ENCODE data around the gene TCERG1.
A peak's percentile ranks its signal among the peaks of the same experiment; 100 is the strongest.

Gene TCERG1

DNA sequence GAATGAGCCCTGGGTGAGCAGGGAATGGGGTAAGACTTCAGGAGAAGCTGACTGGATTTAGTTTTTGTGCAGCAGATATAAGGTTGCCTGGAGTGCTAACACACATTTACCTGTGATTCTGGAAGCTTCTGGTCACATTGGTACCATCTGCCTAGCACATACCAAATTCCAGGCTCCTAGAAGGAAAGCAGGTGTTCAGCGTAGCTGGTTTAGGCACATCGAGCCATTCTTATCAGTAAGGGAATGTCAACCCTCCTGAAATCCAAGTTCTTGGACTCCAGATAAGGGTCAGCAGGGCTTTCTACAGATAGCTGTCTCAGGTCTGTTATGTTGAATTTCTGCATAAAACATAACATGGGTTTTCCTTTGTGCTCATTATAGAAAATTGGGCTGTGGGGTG, 10.3 kb downstream of the TCERG1 start:
- no peak for DNase-seq (ENCODE audit: low spot score)

GRCh38 chr5:146458894-146459293, 11.8 kb downstream of the TCERG1 start:
- DNase-seq (ENCODE audit: low spot score), result no peak

GRCh38 chr5:146461319-146461718, 14.2 kb downstream of the TCERG1 start:
- no peak for DNase-seq (ENCODE audit: low spot score)

GRCh38 chr5:146463446-146463845, 16.3 kb downstream of the TCERG1 start:
- DNase-seq (ENCODE audit: low spot score), result no peak

GRCh38 chr5:146466521-146467349, 19.6 kb downstream of the TCERG1 start:
- DNase-seq (ENCODE audit: low spot score), result peak; percentile 58

- DNase-seq (ENCODE audit: low spot score), result no peak
These were observed 20.6 kb downstream of the TCERG1 start for GRCh38 chr5:146467760-146468159.

- no peak for DNase-seq (ENCODE audit: low spot score)
These were observed 26.9 kb downstream of the TCERG1 start for GRCh38 chr5:146474065-146474464.

GRCh38 chr5:146475190-146475780, 28.2 kb downstream of the TCERG1 start:
- DNase-seq (ENCODE audit: low spot score), result peak; percentile 36

GRCh38 chr5:146475906-146476305, 28.8 kb downstream of the TCERG1 start:
- DNase-seq (ENCODE audit: low spot score), result no peak

GRCh38 chr5:146482775-146483174, 35.6 kb downstream of the TCERG1 start:
- DNase-seq (ENCODE audit: low spot score), result no peak

- no peak for DNase-seq (ENCODE audit: low spot score)
These were observed 37.7 kb downstream of the TCERG1 start for GRCh38 chr5:146484714-146485391.

- no peak for DNase-seq (ENCODE audit: low spot score)
These were observed 43.1 kb downstream of the TCERG1 start for GRCh38 chr5:146490089-146490843.

DNA sequence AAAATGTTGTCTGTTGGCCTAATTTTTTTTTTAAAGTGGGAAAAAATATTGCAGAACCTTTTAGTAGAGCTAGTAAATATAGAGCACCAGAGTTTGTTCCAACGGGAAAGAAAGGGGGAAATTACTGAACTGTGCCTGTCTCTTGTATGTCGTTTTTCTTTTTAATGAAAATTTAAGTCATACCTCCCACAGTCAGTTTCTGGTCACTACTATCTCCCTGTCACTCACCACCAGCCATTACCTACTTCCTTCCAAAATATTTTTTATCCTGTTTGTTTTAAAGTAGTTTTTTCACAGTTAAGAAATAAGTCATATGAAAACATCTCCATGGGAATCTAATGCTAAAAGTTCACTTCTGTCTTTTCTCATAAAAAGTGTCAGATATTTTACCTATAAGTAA, 47.5 kb downstream of the TCERG1 start:
- DNase-seq (ENCODE audit: low spot score), result no peak

- no peak for DNase-seq (ENCODE audit: low spot score)
These were observed 52.5 kb downstream of the TCERG1 start for GRCh38 chr5:146499680-146500079.

DNA sequence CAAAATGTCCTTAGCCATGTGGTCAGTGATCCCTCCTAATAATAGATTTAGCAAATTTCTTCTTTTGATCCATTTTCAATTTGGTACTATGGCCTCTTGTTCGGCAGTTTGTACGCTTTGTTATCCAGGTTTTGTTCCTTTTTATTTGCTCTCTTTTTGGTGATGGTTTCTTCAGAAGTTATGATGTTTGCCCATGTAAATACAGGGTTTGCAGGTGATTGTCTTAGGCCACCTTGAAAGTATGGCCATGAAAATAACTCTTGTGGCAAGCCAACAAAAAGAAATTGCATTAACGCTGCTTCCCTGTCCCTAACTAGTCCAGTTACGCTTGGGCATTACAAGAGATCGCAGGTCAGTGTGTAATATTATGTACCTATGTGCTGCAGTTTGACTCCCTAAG, 60.3 kb downstream of the TCERG1 start:
- DNase-seq (ENCODE audit: low spot score), result no peak

DNA sequence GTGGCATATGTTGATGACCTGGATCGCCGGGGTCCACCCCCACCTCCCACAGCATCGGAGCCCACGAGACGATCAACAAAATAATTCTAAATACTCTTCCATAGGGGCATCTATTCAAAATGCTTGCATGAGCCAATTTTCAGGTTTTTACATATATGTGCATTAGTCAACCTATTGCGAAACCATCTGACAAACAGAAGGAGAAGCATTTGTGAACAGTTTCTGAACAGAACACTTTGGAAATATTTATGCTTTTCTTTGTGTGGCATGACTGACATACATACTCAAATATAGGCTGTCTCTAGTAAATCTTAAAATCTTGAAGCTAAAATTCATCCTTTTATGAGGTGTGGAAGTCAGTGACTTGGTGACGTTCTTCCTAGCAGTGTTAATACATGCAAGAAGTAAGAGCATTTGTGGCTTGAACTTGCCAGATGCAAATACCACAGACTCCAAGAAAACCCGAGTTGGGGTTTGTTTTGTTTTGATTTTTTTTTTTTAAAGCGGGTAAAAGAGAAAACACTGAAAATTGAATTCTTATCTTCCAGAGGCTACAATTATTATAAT, 63.5 kb downstream of the TCERG1 start:
- no peak for DNase-seq (ENCODE audit: low spot score)

GRCh38 chr5:146513462-146513861, 66.3 kb downstream of the TCERG1 start:
- DNase-seq (ENCODE audit: low spot score), result no peak

DNA sequence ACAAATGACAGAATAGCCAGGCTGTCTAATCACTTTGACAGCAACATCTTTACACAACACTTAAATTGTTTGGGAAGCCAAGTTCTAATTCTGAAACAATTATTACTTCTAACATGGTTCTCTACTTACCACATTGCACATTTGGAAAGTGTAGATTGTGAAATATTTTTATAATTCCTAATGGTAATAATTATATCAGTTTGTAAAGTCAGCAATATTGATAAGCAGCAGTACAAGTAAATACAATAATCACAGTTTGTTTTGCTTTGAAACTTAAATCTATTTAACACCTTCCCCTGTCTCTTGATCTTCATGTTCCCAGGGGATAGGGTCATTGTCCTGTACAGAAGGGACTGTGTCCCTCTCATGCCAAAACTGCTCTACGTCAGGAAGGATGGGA, 67.4 kb downstream of the TCERG1 start:
- no peak for DNase-seq (ENCODE audit: low spot score)

DNA sequence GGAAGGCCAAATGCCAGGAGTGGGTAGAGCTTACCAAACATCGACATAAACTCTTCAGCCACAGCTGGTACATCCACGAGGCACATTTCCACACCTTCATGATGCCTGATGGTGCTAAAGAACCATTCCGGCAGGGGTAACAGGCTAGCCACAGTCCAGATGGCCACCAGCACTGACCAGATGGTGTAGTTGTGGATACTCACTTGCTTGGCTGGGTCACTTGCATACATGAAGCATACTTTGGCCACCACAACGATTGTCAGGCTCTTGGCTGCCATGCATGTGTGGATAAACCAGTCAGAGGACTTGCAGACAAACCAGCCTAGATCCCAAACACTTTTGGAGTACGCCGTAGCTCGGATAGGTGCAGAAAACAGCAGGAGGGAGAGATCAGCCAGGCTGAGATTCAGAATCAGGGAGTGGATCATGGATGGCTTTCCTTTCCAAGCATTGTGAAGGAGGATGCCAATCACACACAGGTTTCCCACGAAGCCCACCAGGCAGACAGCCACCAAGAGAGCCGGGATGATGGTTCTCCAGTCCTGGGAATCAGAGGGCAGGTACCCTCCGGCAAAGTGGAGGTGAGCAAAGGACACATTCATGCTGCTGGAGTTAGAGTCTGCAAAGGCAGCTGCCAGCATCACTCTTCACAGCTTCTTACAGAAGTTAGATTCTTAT, 68.5 kb downstream of the TCERG1 start:
- DNase-seq (ENCODE audit: low spot score), result no peak

GRCh38 chr5:146516151-146516475, 69.0 kb downstream of the TCERG1 start, which contains the start of gene GPR151:
TSS of gene GPR151 (minus strand) at chr5:146516190. CDS start at chr5:146516113, 77 bp downstream.
- DNase-seq (ENCODE audit: low spot score), result no peak

DNA sequence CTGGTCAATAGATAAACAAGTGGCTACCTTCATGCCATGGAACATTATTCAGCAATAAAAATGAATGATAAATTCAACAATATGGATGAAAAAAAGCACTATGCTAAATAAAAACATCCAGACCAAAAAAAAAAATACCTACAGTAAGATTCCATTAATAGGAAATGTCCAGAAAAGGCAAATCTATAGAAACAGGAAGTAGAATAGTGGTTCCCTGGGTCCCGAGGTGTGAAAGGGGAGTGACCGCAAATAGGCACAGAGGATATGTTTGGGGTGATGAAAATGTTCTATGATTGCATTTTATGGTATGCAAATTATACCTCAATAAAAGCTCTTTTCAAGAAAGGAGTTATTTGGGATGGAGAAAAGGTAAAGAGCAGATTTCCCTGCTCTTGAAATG, 72.4 kb downstream of the TCERG1 start:
- no peak for DNase-seq (ENCODE audit: low spot score)

GRCh38 chr5:146520731-146521130, 73.6 kb downstream of the TCERG1 start:
- no peak for DNase-seq (ENCODE audit: low spot score)

Data from RKO (cell line).